GM12872 (cell line): ENCODE data around the gene CDCA7.
A peak's percentile ranks its signal among the peaks of the same experiment; 100 is the strongest.

Experiments
- CTCF ChIP-seq: IDR thresholded peaks from 3 replicates; pipeline ENCODE4 v1.5.1; 2011; ENCODE audit warnings: low read depth, mild to moderate bottlenecking, low read length, moderate library complexity; ENCODE audit not compliant: insufficient read depth

CDCA7 gene

GRCh38 chr2:173395567-173396351 lies 41.1 kb downstream of the CDCA7 start:
- TF ChIP-seq CTCF = no peak

- TF ChIP-seq CTCF = 0 out of 3 replicates have a peak, but pooled peaks have one; percentile 25
These were observed 42.9 kb downstream of the CDCA7 start for GRCh38 chr2:173397539-173397938.

GRCh38 chr2:173399229-173399628 lies 44.6 kb downstream of the CDCA7 start:
- no peak for TF ChIP-seq CTCF

GRCh38 chr2:173400760-173401159 lies 46.1 kb downstream of the CDCA7 start:
- TF ChIP-seq CTCF = peak; percentile 56

GRCh38 chr2:173401716-173402326 lies 47.1 kb downstream of the CDCA7 start:
- TF ChIP-seq CTCF = no peak

- TF ChIP-seq CTCF = peak; percentile 87
These were observed 47.8 kb downstream of the CDCA7 start for GRCh38 chr2:173402405-173402974.
